ENCODE results near the gene ZNF2.
"Not testable (repeated sequence)": the region's sequence is repeated elsewhere in the genome, so short reads cannot be mapped to it uniquely, and the experiment has no call there.

ZNF2 gene

GRCh38 chr2:95181774-95182173 is 16.2 kb downstream of the ZNF2 start:
- Histone ChIP-seq H3F3A (ENCODE audit: insufficient read depth) (no peaks in the 10 kb centered on the region), H3K4me2 (ENCODE audit: low read depth, low read length, poor library complexity, severe bottlenecking) (no peak overlapping the region), H2AFZ (ENCODE audit: low read depth, low read length, severe bottlenecking) (no peak overlapping the region), H3K36me3 (ENCODE audit: low read length) (no peaks in the 10 kb centered on the region), H4K20me1 (ENCODE audit: low read depth, low read length) (no peaks in the 10 kb centered on the region), H3K4me3 (ENCODE audit: insufficient read depth, low read length, poor library complexity, severe bottlenecking) (no peak overlapping the region), H3K27me3 (ENCODE audit: low read length) (no peaks in the 10 kb centered on the region), H3K9me2 (replicated peaks; ENCODE audit: insufficient read depth, low read length) (no peaks in the 10 kb centered on the region), H3K27ac (ENCODE audit: low read depth, low read length) (no peak overlapping the region), H3K9ac (ENCODE audit: low read length) (no peak overlapping the region), H3K9me3 (ENCODE audit: insufficient read depth, low read length) (no peaks in the 10 kb centered on the region), H3K79me2 (ENCODE audit: insufficient read depth, low read length) (no peaks in the 10 kb centered on the region)
- TF ChIP-seq, protein P1, sequence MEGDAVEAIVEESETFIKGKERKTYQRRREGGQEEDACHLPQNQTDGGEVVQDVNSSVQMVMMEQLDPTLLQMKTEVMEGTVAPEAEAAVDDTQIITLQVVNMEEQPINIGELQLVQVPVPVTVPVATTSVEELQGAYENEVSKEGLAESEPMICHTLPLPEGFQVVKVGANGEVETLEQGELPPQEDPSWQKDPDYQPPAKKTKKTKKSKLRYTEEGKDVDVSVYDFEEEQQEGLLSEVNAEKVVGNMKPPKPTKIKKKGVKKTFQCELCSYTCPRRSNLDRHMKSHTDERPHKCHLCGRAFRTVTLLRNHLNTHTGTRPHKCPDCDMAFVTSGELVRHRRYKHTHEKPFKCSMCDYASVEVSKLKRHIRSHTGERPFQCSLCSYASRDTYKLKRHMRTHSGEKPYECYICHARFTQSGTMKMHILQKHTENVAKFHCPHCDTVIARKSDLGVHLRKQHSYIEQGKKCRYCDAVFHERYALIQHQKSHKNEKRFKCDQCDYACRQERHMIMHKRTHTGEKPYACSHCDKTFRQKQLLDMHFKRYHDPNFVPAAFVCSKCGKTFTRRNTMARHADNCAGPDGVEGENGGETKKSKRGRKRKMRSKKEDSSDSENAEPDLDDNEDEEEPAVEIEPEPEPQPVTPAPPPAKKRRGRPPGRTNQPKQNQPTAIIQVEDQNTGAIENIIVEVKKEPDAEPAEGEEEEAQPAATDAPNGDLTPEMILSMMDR (IDR thresholded peaks at IDR 0.05; ENCODE audit: insufficient read depth, low read length, poor library complexity, severe bottlenecking) = no peak
- no peak for TF ChIP-seq EZH2phosphoT487 (conservative IDR thresholded peaks at IDR 0.05; ENCODE audit: low read length)

GRCh38 chr2:95185197-95185596 is 19.6 kb downstream of the ZNF2 start:
- H2AFZ ChIP-seq (ENCODE audit: low read depth, low read length, severe bottlenecking) = no peak overlapping the region

GRCh38 chr2:95185973-95186372 is 20.4 kb downstream of the ZNF2 start:
- H3K4me2 ChIP-seq (ENCODE audit: low read depth, low read length, poor library complexity, severe bottlenecking) = no peak overlapping the region
- no peaks in the 10 kb centered on the region for H3K9me2 ChIP-seq (replicated peaks; ENCODE audit: insufficient read depth, low read length)
- no peaks in the 10 kb centered on the region for H3K36me3 ChIP-seq (ENCODE audit: low read length)
- no peaks in the 10 kb centered on the region for H3K27me3 ChIP-seq (ENCODE audit: low read length)
- H4K20me1 ChIP-seq (ENCODE audit: low read depth, low read length) = no peaks in the 10 kb centered on the region
- no peak overlapping the region for H3K9ac ChIP-seq (ENCODE audit: low read length)
- no peak for TF ChIP-seq EZH2phosphoT487 (conservative IDR thresholded peaks at IDR 0.05; ENCODE audit: low read length)
- TF ChIP-seq, protein P1 (IDR thresholded peaks at IDR 0.05; ENCODE audit: insufficient read depth, low read length, poor library complexity, severe bottlenecking) = no peak
- H3K27ac ChIP-seq (ENCODE audit: low read depth, low read length) = no peak overlapping the region
- no peak overlapping the region for H3K4me3 ChIP-seq (ENCODE audit: insufficient read depth, low read length, poor library complexity, severe bottlenecking)
- no peaks in the 10 kb centered on the region for H3K79me2 ChIP-seq (ENCODE audit: insufficient read depth, low read length)
- H3F3A ChIP-seq (ENCODE audit: insufficient read depth) = no peaks in the 10 kb centered on the region
- no peaks in the 10 kb centered on the region for H3K9me3 ChIP-seq (ENCODE audit: insufficient read depth, low read length)
- no peak overlapping the region for H2AFZ ChIP-seq (ENCODE audit: low read depth, low read length, severe bottlenecking)

More at GRCh38 chr2:95185197-95185596, 19.6 kb downstream of the ZNF2 start:
- Histone ChIP-seq H3F3A (ENCODE audit: insufficient read depth) (no peaks in the 10 kb centered on the region), H3K27ac (ENCODE audit: low read depth, low read length) (no peak overlapping the region), H3K9me3 (ENCODE audit: insufficient read depth, low read length) (no peaks in the 10 kb centered on the region), H3K4me2 (ENCODE audit: low read depth, low read length, poor library complexity, severe bottlenecking) (no peak overlapping the region), H4K20me1 (ENCODE audit: low read depth, low read length) (no peaks in the 10 kb centered on the region), H3K9me2 (replicated peaks; ENCODE audit: insufficient read depth, low read length) (no peaks in the 10 kb centered on the region), H3K36me3 (ENCODE audit: low read length) (no peaks in the 10 kb centered on the region), H3K9ac (ENCODE audit: low read length) (no peak overlapping the region), H3K4me3 (ENCODE audit: insufficient read depth, low read length, poor library complexity, severe bottlenecking) (no peak overlapping the region), H3K27me3 (ENCODE audit: low read length) (no peaks in the 10 kb centered on the region), H3K79me2 (ENCODE audit: insufficient read depth, low read length) (no peaks in the 10 kb centered on the region)
- no peak for TF ChIP-seq EZH2phosphoT487 (conservative IDR thresholded peaks at IDR 0.05; ENCODE audit: low read length)
- TF ChIP-seq, protein P1 (IDR thresholded peaks at IDR 0.05; ENCODE audit: insufficient read depth, low read length, poor library complexity, severe bottlenecking) = no peak

GRCh38 chr2:95192956-95193355 is 27.3 kb downstream of the ZNF2 start:
- H3K27ac ChIP-seq (ENCODE audit: low read depth, low read length); H3K27me3 ChIP-seq (ENCODE audit: low read length); H3K9ac ChIP-seq (ENCODE audit: low read length); H3K36me3 ChIP-seq (ENCODE audit: low read length); H3F3A ChIP-seq (ENCODE audit: insufficient read depth); H3K9me2 ChIP-seq (replicated peaks; ENCODE audit: insufficient read depth, low read length); H3K4me2 ChIP-seq (ENCODE audit: low read depth, low read length, poor library complexity, severe bottlenecking); H3K4me3 ChIP-seq (ENCODE audit: insufficient read depth, low read length, poor library complexity, severe bottlenecking); H4K20me1 ChIP-seq (ENCODE audit: low read depth, low read length); H2AFZ ChIP-seq (ENCODE audit: low read depth, low read length, severe bottlenecking); H3K79me2 ChIP-seq (ENCODE audit: insufficient read depth, low read length); H3K9me3 ChIP-seq (ENCODE audit: insufficient read depth, low read length): not testable (repeated sequence)
